ELF-1 (cell line): ENCODE measurements around the gene MZT2A.
"Not testable (repeated sequence)": the region's sequence is repeated elsewhere in the genome, so short reads cannot be mapped to it uniquely, and the experiment has no call there.

Experiments used
- DNase-seq: peaks from one replicate; pipeline ENCODE4 v3.0.0-alpha.2; 2016; ENCODE audit warnings: low read depth, low spot score

Gene MZT2A

DNA sequence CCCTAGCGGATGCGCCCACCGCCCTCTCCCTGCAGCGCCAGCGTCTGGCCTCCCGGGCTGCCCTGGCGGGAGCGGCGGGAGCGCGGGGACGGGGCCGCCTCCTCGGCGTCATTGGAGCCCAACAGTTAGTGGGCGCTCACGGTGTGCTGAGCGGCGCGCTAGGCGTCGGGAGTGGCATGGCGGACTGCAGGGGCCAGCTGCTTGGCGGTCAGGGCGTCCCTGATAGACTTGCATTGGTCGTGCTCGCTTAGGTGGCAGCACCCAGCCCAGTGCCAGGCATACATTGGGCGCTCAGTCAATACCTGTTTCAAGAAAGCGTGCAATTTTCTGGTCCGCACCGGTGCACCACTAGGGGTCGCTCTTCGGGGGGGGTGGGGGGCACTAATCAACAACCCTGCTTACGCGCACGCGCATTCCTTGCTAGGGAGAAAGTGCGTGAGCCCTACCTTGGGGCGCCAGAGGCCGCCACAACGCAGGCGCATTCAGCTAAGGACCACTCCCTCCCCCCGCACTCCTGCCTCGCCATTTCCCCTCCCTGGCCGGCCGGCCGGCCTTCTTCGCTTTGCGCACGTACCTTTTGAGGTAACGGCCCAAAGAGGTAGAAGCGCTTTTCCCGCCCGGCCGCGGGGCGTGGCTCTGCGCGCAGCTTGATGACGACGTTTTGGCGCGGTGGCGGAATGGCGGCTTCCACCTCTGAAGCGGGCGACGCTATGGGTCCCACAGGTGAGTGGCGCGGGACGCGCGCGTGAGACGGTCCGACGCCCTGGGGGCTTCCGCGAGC is 411 bp upstream of the MZT2A start:
- peak; percentile 98 for DNase-seq

DNA sequence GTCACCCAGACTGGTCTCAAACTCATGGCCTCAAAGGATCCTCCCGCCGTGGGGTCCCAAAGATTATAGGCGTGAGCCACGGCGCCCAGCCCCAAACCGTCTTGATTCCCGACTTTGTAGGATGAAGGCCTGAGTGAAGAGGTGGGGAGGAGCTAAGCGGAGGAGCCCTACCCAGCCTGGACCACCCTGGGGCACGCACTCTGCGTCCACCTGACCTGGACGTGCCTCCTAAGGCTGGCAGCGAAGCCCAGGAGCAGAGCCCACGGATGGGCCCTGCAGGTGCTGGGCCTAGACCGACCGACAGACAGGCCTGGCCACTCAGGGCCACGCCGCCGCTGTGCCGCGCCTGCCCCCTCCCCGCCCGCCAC is 744 bp downstream of the MZT2A start:
- peak; percentile 33 for DNase-seq

- peak; percentile 15 for DNase-seq
Measured at GRCh38 chr2:131490616-131491468, 1.4 kb downstream of the MZT2A start.

GRCh38 chr2:131488306-131489205 is 3.6 kb downstream of the MZT2A start:
- no peak for DNase-seq

- DNase-seq: peak; percentile 35
Measured at GRCh38 chr2:131486201-131486902, 5.8 kb downstream of the MZT2A start.

- DNase-seq: not testable (repeated sequence)
Measured at GRCh38 chr2:131484906-131485460, 7.2 kb downstream of the MZT2A start.

- not testable (repeated sequence) for DNase-seq
Measured at GRCh38 chr2:131483981-131484820, 8.0 kb downstream of the MZT2A start.

- DNase-seq: not testable (repeated sequence)
Measured at GRCh38 chr2:131482506-131483155, 9.6 kb downstream of the MZT2A start.

DNA sequence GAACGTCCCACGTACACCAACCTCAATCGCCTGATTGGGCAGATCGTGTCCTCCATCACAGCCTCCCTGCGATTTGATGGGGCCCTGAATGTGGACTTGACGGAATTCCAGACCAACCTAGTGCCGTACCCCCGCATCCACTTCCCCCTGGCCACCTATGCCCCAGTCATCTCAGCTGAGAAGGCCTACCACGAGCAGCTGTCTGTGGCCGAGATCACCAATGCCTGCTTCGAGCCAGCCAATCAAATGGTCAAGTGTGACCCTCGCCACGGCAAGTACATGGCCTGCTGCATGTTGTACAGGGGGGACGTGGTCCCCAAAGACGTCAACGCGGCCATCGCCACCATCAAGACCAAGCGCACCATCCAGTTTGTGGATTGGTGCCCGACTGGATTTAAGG is 11.8 kb downstream of the MZT2A start:
- DNase-seq: not testable (repeated sequence)

- not testable (repeated sequence) for DNase-seq
Measured at GRCh38 chr2:131478850-131479461, 13.2 kb downstream of the MZT2A start.

DNA sequence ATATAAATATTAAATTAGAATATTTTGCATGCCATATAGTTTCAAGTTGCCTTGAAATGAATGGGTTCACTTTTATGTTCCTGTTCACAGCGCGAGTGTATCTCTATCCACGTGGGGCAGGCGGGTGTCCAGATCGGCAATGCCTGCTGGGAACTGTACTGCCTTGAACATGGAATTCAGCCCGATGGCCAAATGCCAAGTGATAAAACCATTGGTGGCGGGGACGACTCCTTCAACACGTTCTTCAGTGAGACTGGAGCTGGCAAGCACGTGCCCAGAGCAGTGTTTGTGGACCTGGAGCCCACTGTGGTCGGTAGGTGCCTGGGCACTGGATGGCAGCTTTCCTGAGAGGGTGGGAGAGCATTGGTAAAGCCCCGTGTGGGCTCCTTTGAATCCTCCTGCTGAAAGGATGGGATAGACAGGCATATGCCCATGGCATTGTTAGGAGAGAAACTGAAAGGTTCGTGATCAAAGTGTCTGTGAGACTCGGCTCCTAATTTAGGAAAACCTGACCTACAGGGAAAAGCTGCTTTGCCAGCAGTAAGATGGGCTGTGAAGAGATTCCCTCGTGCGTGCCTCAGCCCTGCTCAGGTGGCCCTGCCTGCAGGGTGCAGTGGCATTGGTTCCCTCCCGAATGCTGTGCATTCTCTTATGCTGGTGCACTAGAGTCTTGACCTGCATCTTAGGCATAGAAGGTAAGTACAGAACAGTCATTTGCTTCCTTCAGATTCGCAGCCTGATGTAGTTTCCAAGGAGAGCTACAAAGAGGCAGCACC is 13.9 kb downstream of the MZT2A start:
- not testable (repeated sequence) for DNase-seq

GRCh38 chr2:131477227-131477626 is 15.0 kb downstream of the MZT2A start:
- DNase-seq: not testable (repeated sequence)

- not testable (repeated sequence) for DNase-seq
Measured at GRCh38 chr2:131476363-131476762, 15.8 kb downstream of the MZT2A start.

DNA sequence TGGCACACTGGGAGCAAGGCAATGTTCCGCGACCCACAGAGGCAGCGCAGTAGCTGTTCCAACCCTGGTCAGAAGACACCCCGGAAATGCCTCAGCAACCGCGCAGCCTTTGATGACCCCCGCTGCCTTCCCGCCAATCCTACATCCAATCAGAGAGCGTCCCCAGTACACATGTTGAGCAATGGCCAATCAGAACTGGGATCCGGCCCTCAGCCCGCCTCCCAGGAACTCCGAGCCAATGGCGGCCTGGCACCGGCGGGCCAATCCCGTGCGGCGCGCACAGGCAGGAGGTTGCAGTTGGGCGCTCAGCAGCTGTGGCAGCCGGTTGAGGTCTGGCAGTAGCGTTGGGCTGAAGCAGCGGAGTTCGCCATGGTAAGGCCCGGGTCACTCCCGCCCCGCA is 16.4 kb downstream of the MZT2A start, which contains the start of gene TUBA3D:
Gene TUBA3D, plus strand, starts transcription at position 289 of the 400 bp plus-strand sequence. Its CDS starts 81 bp downstream, at position 370.
- no peak for DNase-seq

DNA sequence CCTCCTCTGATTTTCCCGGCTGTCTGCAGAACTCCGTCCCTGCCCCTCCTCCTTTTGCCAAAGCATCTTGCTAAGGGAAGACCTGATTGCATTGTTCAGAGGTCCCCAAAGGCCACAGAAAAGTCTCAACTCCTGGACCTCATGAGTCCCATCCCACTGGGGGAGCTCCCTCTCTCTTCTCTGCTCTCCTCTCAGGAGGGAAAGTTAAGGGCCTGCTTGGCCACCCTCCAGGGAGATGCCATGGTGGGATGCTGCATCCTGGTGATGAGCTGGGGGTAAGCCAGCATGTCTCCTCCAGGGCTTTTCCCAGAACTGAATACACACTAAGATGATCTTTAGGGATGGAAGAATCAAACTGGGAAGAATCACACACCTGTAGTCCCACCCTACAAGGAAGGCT is 18.9 kb downstream of the MZT2A start:
- DNase-seq: not testable (repeated sequence)

DNA sequence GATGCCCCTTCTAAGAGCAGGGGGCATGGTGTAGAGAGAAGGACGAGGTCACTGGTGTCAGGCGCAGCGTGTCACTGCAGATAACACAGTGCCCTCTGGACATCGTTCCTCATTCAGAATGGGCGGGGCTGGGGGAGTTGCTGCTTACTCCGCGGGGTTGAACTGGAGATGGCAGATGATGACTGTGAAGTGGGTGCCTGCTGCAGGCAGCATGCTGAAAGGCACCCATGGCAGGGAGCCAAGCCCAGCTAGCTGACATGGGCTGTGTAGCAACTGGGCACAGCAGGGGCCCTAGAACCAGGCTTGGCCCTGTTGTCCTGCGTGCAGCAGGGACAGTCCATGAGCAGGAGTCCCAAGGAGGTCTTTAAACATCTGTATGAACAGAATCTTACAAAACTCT is 20.6 kb downstream of the MZT2A start:
- DNase-seq: not testable (repeated sequence)

- not testable (repeated sequence) for DNase-seq
Measured at GRCh38 chr2:131470944-131471343, 21.3 kb downstream of the MZT2A start.

- DNase-seq: not testable (repeated sequence)
Measured at GRCh38 chr2:131467722-131468121, 24.5 kb downstream of the MZT2A start.
